H1 (cell line): Measurements from ENCODE around the gene HPD. TPM values are rescaled to one million over a fixed set of nuclear protein-coding genes. Genes with fewer than 3 reads are reported as not detected.

ENCODE experiments used
- CTCF ChIA-PET: fragments of 300-600 bp; sonication (Branson Sonifier 250); formaldehyde crosslinking; loops from one replicate; lab custom pipeline; 2021; ENCODE audit not compliant: partially characterized antibody; lab: Charles Lee
- POLR2A ChIA-PET: fragments of 300-600 bp; sonication (Branson Sonifier 250); formaldehyde crosslinking; loops from one replicate; lab custom pipeline; 2021; ENCODE audit warnings: inconsistent platforms; ENCODE audit not compliant: partially characterized antibody; lab: Charles Lee
- DNase-seq, 2 experiments: peaks; one replicate each; pipeline versions ENCODE4 v3.0.0 to v3.0.0-alpha.2; 2010 to 2022; ENCODE audit warnings: low spot score in 2 of 2, low read depth in 1 of 2, mixed read lengths in 1 of 2
- FAIRE-seq: peaks from 2 replicates; lab custom pipeline; 2011; peaks lifted over from hg19 to GRCh38; lab: Jason Lieb, UNC
- H2AFZ ChIP-seq: 2 replicates; pipeline ENCODE4 v1.8.1; 2012; ENCODE audit warnings: low read length, inconsistent platforms
- H2AK5ac ChIP-seq: 2 replicates; pipeline ENCODE4 v1.6.1; 2013; ENCODE audit warnings: low read depth, low read length
- H2BK120ac ChIP-seq: replicated peaks from 2 replicates; pipeline ENCODE3; 2013; ENCODE audit warnings: low read depth, low read length, inconsistent platforms
- H2BK12ac ChIP-seq: 2 replicates; pipeline ENCODE4 v1.6.1; 2013; ENCODE audit warnings: low read depth, low read length
- H2BK15ac ChIP-seq: 2 replicates; pipeline ENCODE4 v1.6.1; 2013; ENCODE audit warnings: low read length
- H2BK20ac ChIP-seq: 2 replicates; pipeline ENCODE4 v1.6.1; 2013; ENCODE audit warnings: low read length
- H2BK5ac ChIP-seq: 2 replicates; pipeline ENCODE4 v1.6.1; 2013; ENCODE audit warnings: low read depth, low read length
- H3K14ac ChIP-seq: 2 replicates; pipeline ENCODE4 v1.6.1; 2013; ENCODE audit warnings: inconsistent platforms; ENCODE audit not compliant: insufficient read length
- H3K18ac ChIP-seq: 2 replicates; pipeline ENCODE4 v1.6.1; 2013; ENCODE audit warnings: low read length; ENCODE audit errors: extremely low read depth
- H3K23ac ChIP-seq: 2 replicates; pipeline ENCODE4 v1.6.1; 2013; ENCODE audit warnings: inconsistent platforms; ENCODE audit not compliant: insufficient read length
- H3K23me2 ChIP-seq: 2 replicates; pipeline ENCODE4 v1.6.1; 2013; ENCODE audit warnings: low read depth, low read length
- H3K27ac ChIP-seq: 2 replicates; pipeline ENCODE4 v1.6.1; 2011; ENCODE audit warnings: low read depth, low read length, inconsistent platforms
- H3K27me3 ChIP-seq, 4 experiments: replicated peaks in 1 of 4; 1 replicate in 1 of 4; 2 replicates in 3 of 4; pipeline versions ENCODE4 v1.6.1 to v1.8.1; 2011 to 2013; ENCODE audit warnings: low read length in 3 of 4, mild to moderate bottlenecking in 3 of 4, inconsistent platforms in 2 of 4, mixed read lengths in 2 of 4, moderate library complexity in 1 of 4; ENCODE audit not compliant: control insufficient read depth in 3 of 4, insufficient read depth in 3 of 4; ENCODE audit errors: extremely low read depth in 1 of 4
- H3K36me3 ChIP-seq, 4 experiments: 2 replicates each; pipeline versions ENCODE4 v1.6.1 to v1.8.1; 2011 to 2013; ENCODE audit warnings: mild to moderate bottlenecking in 4 of 4, low read length in 3 of 4, moderate library complexity in 2 of 4, control low read depth in 1 of 4, inconsistent platforms in 1 of 4; ENCODE audit not compliant: insufficient read depth in 4 of 4, control insufficient read depth in 2 of 4
- H3K4ac ChIP-seq: replicated peaks from 2 replicates; pipeline ENCODE3; 2013; ENCODE audit warnings: low read length, low read depth, mixed read lengths, inconsistent platforms; ENCODE audit not compliant: insufficient read length
- H3K4me1 ChIP-seq, 4 experiments: replicated peaks in 1 of 4; 1 replicate in 1 of 4; 2 replicates in 3 of 4; pipeline versions ENCODE4 v1.6.1 to v1.8.1; 2011 to 2013; ENCODE audit warnings: low read length in 3 of 4, inconsistent platforms in 2 of 4, mixed read lengths in 1 of 4; ENCODE audit not compliant: insufficient read depth in 4 of 4, control insufficient read depth in 3 of 4
- H3K4me2 ChIP-seq, 2 experiments: 2 replicates each; pipeline versions ENCODE4 v1.6.1 to v1.8.1; 2011 to 2013; ENCODE audit warnings: low read depth in 2 of 2, low read length in 2 of 2, control low read depth in 1 of 2, inconsistent platforms in 1 of 2, mild to moderate bottlenecking in 1 of 2; ENCODE audit not compliant: insufficient read depth in 1 of 2
- H3K4me3 ChIP-seq, 4 experiments: fragments of 200-600, 300-600 bp in 1 of 4; sonication (generic), shearing (Covaris generic), sonication (Bioruptor Twin) in 1 of 4; 2 replicates each; pipeline versions ENCODE4 v1.5.1 to v1.8.1; 2011 to 2016; ENCODE audit warnings: low read length in 4 of 4, low read depth in 3 of 4, control low read depth in 2 of 4, inconsistent platforms in 2 of 4, mild to moderate bottlenecking in 2 of 4, mixed read lengths in 1 of 4, moderate library complexity in 1 of 4; ENCODE audit not compliant: insufficient read depth in 2 of 4; ENCODE audit errors: extremely low read depth in 1 of 4
- H3K56ac ChIP-seq: replicated peaks from 2 replicates; pipeline ENCODE3; 2013; ENCODE audit warnings: low read depth, mild to moderate bottlenecking, mixed read lengths, low read length, inconsistent platforms; ENCODE audit not compliant: insufficient read length
- H3K79me1 ChIP-seq: 2 replicates; pipeline ENCODE4 v1.6.1; 2013; ENCODE audit warnings: low read depth, low read length, control low read depth
- H3K79me2 ChIP-seq, 2 experiments: 2 replicates each; pipeline versions ENCODE4 v1.6.1 to v1.8.1; 2012 to 2013; ENCODE audit warnings: low read length in 2 of 2, mild to moderate bottlenecking in 2 of 2, inconsistent platforms in 1 of 2; ENCODE audit not compliant: insufficient read depth in 2 of 2, control insufficient read depth in 1 of 2
- H3K9ac ChIP-seq, 4 experiments: replicated peaks in 1 of 4; 1 replicate in 1 of 4; 2 replicates in 3 of 4; pipeline versions ENCODE4 v1.6.1 to v1.8.1; 2011 to 2013; ENCODE audit warnings: low read depth in 3 of 4, low read length in 3 of 4, control low read depth in 2 of 4, mild to moderate bottlenecking in 2 of 4, moderate library complexity in 2 of 4, inconsistent platforms in 1 of 4; ENCODE audit errors: extremely low read depth in 1 of 4
- H3K9me3 ChIP-seq, 2 experiments: 2 replicates each; pipeline versions ENCODE4 v1.6.1 to v1.8.1; 2012 to 2013; ENCODE audit warnings: mild to moderate bottlenecking in 2 of 2, moderate library complexity in 2 of 2, control low read depth in 1 of 2, inconsistent platforms in 1 of 2, low read depth in 1 of 2, low read length in 1 of 2, mixed read lengths in 1 of 2; ENCODE audit not compliant: insufficient read depth in 2 of 2
- H4K20me1 ChIP-seq, 2 experiments: replicated peaks in 1 of 2; 2 replicates each; pipeline versions ENCODE3 to v1.8.1; 2011 to 2013; ENCODE audit warnings: inconsistent platforms in 2 of 2, low read length in 2 of 2, mild to moderate bottlenecking in 1 of 2; ENCODE audit not compliant: insufficient read depth in 2 of 2, control insufficient read depth in 1 of 2
- H4K5ac ChIP-seq: 2 replicates; pipeline ENCODE4 v1.6.1; 2013; ENCODE audit warnings: low read length, low read depth, mixed read lengths, inconsistent platforms; ENCODE audit not compliant: insufficient read length
- H4K8ac ChIP-seq: 2 replicates; pipeline ENCODE4 v1.8.0; 2013; ENCODE audit warnings: mild to moderate bottlenecking, moderate library complexity, low read length, inconsistent platforms; ENCODE audit not compliant: insufficient read depth; ENCODE audit errors: extremely low read depth
- H4K91ac ChIP-seq: replicated peaks from 2 replicates; pipeline ENCODE3; 2013; ENCODE audit warnings: low read length, mixed read lengths, inconsistent platforms; ENCODE audit not compliant: insufficient read length
- BACH1 ChIP-seq: IDR thresholded peaks from 2 replicates; pipeline ENCODE4 v1.6.1; 2012; ENCODE audit warnings: low read length, improper control_type of control experiment
- CTBP2 ChIP-seq: IDR thresholded peaks from 2 replicates; pipeline ENCODE4 v1.7.0; 2011; ENCODE audit warnings: borderline replicate concordance, mild to moderate bottlenecking, moderate library complexity, mixed read lengths, low read length; ENCODE audit not compliant: insufficient read depth, insufficient read length
- GTF2F1 ChIP-seq: IDR thresholded peaks from 2 replicates; pipeline ENCODE4 v1.6.1; 2012; ENCODE audit warnings: low read depth, low read length, improper control_type of control experiment, borderline replicate concordance
- NRF1 ChIP-seq: IDR thresholded peaks from 2 replicates; pipeline ENCODE4 v1.6.1; 2011; ENCODE audit warnings: mild to moderate bottlenecking, low read depth, low read length, improper control_type of control experiment
- POLR2A ChIP-seq, 2 experiments: IDR thresholded peaks; 1 replicate in 1 of 2; 2 replicates in 1 of 2; pipeline ENCODE4 v1.6.1; 2011; ENCODE audit warnings: low read depth in 2 of 2, low read length in 2 of 2, mild to moderate bottlenecking in 2 of 2; ENCODE audit errors: control extremely low read depth in 1 of 2
- RAD21 ChIP-seq, 2 experiments: IDR thresholded peaks in 1 of 2; conservative IDR thresholded peaks in 1 of 2; 2 replicates each; pipeline ENCODE4 v1.6.1; 2011; ENCODE audit warnings: low read depth in 2 of 2, low read length in 2 of 2, improper control_type of control experiment in 1 of 2, inconsistent platforms in 1 of 2, mild to moderate bottlenecking in 1 of 2, moderate library complexity in 1 of 2
- SP1 ChIP-seq: IDR thresholded peaks from 2 replicates; pipeline ENCODE4 v1.6.1; 2011; ENCODE audit warnings: low read depth, low read length
- SRF ChIP-seq: IDR thresholded peaks from 2 replicates; pipeline ENCODE4 v1.6.1; 2011; ENCODE audit warnings: mild to moderate bottlenecking, low read depth, low read length, moderate library complexity
- TAF7 ChIP-seq: optimal IDR thresholded peaks from 2 replicates; pipeline ENCODE3; 2011; ENCODE audit warnings: low read depth, mild to moderate bottlenecking, inconsistent platforms, low read length, moderate library complexity, borderline replicate concordance
- ZNF274 ChIP-seq: IDR thresholded peaks from 2 replicates; pipeline ENCODE4 v1.7.0; 2012; ENCODE audit warnings: low read length, borderline replicate concordance; ENCODE audit errors: extremely low read depth
- WGBS, 2 experiments: shearing (Covaris generic) in 1 of 2; methylation state at CpG; one replicate each; pipeline versions ENCODE4 v1.1.6 to v1.1.7; 2013 to 2015; ENCODE audit warnings: low lambda C conversion rate in 2 of 2, mixed read lengths in 2 of 2, inconsistent platforms in 1 of 2, low coverage in 1 of 2, missing lambda C conversion rate in 1 of 2; ENCODE audit not compliant: insufficient replicate concordance in 2 of 2, insufficient coverage in 1 of 2, insufficient read length in 1 of 2; ENCODE audit errors: extremely low coverage in 1 of 2, missing lambda C conversion rate in 1 of 2; 5-methylcytosine and 5-hydroxymethylcytosine counted together
- polyA plus RNA-seq, 7 experiments: library from polyadenylated mRNA; depleted of rRNA in 3 of 7; stranded (reverse) in 5 of 7; unstranded in 2 of 7; fragments of >200 nt in 5 of 7; fragments of 200-250 nt in 2 of 7; gene quantifications; 1 replicate in 5 of 7; 2 replicates in 1 of 7; 4 replicates in 1 of 7; pipeline versions ENCODE4 v1.2.1 to v1.2.3, GENCODE V29; 2011 to 2013; ENCODE audit warnings: missing spikeins in 2 of 7, mixed read lengths in 2 of 7
- total RNA-seq: library from RNA; stranded (reverse); fragmentation: NEBNext Ultra II Directional; extraction: Animal tissue kit (Norgen Biotek cat#: 25700); gene quantifications from 2 replicates; pipeline ENCODE4 v1.2.1, GENCODE V29; 2021

Gene HPD
- total and polyA plus RNA-seq, 2 of the 8 experiments (the other 6 are each of a cell fraction or from before 2014, with no cell fraction given): 0.48 to 0.56 TPM

DNA sequence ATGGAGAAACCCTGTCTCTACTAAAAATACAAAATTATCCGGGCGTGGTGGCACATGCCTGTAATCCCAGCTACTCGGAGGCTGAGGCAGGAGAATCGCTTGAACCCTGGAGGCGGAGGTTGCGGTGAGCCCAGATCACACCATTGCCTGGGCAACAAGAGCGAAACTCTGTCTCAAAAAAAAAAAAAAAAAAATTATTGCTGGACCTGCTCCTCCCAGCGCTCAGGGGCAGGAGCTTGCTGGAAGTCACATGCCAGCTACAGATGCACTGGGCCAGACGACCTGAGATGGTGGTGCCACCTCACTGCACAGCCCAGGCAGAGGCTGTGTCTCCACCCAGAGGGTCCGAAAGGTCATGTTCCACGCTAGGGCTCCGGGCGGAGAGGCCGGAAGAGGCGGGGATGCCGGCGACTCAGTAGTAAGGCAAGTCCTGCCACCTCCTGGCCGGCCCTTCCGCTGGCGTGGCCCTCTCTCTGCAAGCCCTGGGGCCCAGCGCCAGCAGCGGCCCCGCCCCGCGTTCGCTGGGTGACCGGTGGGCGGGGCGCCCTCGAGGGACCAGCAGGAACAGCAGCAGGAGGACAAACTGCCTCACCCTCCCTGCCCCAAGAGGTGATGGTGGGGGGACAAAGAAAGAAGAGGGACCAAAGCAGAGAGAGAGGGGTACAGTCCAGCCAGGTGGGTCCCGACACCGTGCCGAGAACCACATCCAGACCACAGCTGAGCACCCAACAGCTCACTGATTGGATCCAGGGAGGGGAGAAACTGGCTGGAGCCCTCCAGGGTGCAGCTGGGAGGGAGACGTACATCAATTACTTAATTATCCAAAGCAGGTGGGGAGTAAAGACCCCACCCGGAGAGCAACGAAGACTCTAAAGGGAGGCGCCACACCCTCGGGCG is 61.6 kb downstream of the HPD start:
- peak overlapping the region; percentile 84 for H2BK5ac ChIP-seq
- peak; percentile 79 to 87 for DNase-seq
- H3K56ac ChIP-seq: no peak overlapping the region
- no peak overlapping the region for H2BK120ac ChIP-seq
- H3K4ac ChIP-seq: no peak overlapping the region
- H3K36me3 ChIP-seq: peaks cover 0 to 16% (median 3%) of the 10 kb centered on the region in 4 experiments; a peak in 4 of 8 replicates
- peaks cover 9 to 16% of the 10 kb centered on the region in 2 experiments for H4K20me1 ChIP-seq
- peak overlapping the region; percentile 68 for H3K18ac ChIP-seq
- H3K9ac ChIP-seq: peak overlapping the region in 1 of 4 experiments; percentile 8; a peak in 2 of 7 replicates
- peak overlapping the region in 3 of 4 experiments; percentile 14 to 47 (median 32); a peak in 3 of 8 replicates for H3K4me3 ChIP-seq
- peak overlapping the region; percentile 60 for H4K5ac ChIP-seq
- ChIA-PET POLR2A (interaction anchor here (0.8 to 34.9 kb wide), 10 partner anchors 3 to 212 kb away, joined by 3 to 958 read pairs (median 8); partner anchors contain the start of genes PSMD9, RHOF and SETD1B), CTCF (interaction anchor here (0.8 to 18.2 kb wide), 10 partner anchors 11 to 257 kb away, joined by 3 to 363 read pairs (median 74); partner anchors contain the start of genes PSMD9 and SETD1B)
- H3K14ac ChIP-seq: no peak overlapping the region
- H3K4me1 ChIP-seq: peaks cover 11 to 43% (median 23%) of the 10 kb centered on the region in 4 experiments
- H3K27me3 ChIP-seq: 0 out of 7 replicates have a peak, but pooled peaks cover 0 to 2% (median 0%) of the 10 kb centered on the region in 4 experiments
- H2BK20ac ChIP-seq: peak overlapping the region; percentile 95; the same call in 1 of the 2 replicates
- no peak overlapping the region for H3K23ac ChIP-seq
- peaks cover 24% of the 10 kb centered on the region; the same call in 1 of the 2 replicates for H3K23me2 ChIP-seq
- H2AFZ ChIP-seq: no peak overlapping the region
- H4K8ac ChIP-seq: no peak overlapping the region; the same call in 1 of the 2 replicates
- H3K27ac ChIP-seq: 0 out of 2 replicates have a peak overlapping the region, but pooled peaks have one; percentile 13
- H4K91ac ChIP-seq: peak overlapping the region; percentile 10
- peak overlapping the region; percentile 75; the same call in 1 of the 2 replicates for H2BK15ac ChIP-seq
- no peak overlapping the region for H2AK5ac ChIP-seq
- 34% methylated on average over 36 of the region's 39 CpGs; no CpG with 5 or more reads in 1 of the 2 experiments for WGBS, 2 experiments
- no peak for FAIRE-seq
- H3K79me1 ChIP-seq: 0 out of 2 replicates have a peak, but pooled peaks cover 9% of the 10 kb centered on the region
- peaks cover 0 to 32% of the 10 kb centered on the region in 2 experiments; a peak in 2 of 4 replicates for H3K79me2 ChIP-seq
- 0 out of 2 replicates have a peak overlapping the region, but pooled peaks have one; percentile 50 for H2BK12ac ChIP-seq
- H3K4me2 ChIP-seq: peak overlapping the region; percentile 66 to 92
- H3K9me3 ChIP-seq: no peaks in the 10 kb centered on the region
- no peak for TF ChIP-seq GTF2F1
- TF ChIP-seq CTBP2: no peak
- TF ChIP-seq RAD21 (IDR thresholded peaks at IDR 0.05 in 1 of 2, conservative IDR thresholded peaks at IDR 0.05 in 1 of 2; ENCODE audit: low read depth in 2 of 2, low read length in 2 of 2): peak in 1 of 2 experiments; percentile 26; a peak in 1 of 4 replicates
- no peak for TF ChIP-seq NRF1
- TF ChIP-seq BACH1: no peak
- peak in 1 of 2 experiments; percentile 37; a peak in 1 of 3 replicates for TF ChIP-seq POLR2A (IDR thresholded peaks at IDR 0.05; ENCODE audit: control extremely low read depth in 1 of 2, low read depth in 2 of 2, low read length in 2 of 2)
- TF ChIP-seq ZNF274: no peak
- TF ChIP-seq TAF7: no peak
- no peak for TF ChIP-seq SP1
- TF ChIP-seq SRF: no peak
